ENCODE data around the gene ARHGAP24.
"Not testable (repeated sequence)": the region's sequence is repeated elsewhere in the genome, so short reads cannot be mapped to it uniquely, and the experiment has no call there.

Gene ARHGAP24

DNA sequence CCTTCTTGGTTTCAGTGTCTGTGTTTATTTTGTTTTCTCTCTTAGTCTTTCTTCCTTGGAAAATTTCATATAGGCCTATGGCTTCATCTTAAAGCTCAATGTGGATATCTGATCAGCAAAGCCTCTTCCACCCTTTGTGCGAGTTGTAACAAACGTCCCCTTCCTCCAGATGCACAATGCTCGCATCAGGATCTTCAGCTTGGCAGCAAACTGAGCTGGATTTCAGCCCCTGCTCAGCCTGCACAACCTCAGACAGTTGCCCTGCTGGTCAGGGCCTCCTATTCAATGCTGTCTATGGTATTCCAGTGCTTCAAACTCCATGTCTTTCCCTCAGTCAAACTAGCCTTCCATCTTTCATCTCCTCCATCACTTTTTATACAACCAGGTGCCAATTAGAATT, 309.4 kb downstream of the ARHGAP24 start:
- DNase-seq: no peak

DNA sequence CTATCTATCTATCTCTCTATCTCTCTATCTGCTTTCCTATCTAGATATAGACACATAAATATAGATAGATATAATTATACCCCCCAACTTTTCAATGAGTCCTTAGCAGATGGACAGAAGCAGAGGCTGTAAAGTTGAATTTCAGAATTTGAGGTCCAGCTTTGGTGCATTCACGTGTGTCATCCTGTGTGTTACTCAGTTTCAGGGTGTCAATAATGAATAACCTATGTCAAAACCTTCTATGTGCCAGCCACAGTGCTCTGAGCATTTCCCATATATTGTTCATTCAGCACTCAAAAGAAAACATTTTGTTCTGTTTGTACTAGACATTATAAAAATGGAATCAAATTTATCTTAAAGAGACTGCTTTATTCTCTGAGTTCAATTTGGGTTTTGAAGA, 310.0 kb downstream of the ARHGAP24 start:
- DNase-seq: no peak

DNA sequence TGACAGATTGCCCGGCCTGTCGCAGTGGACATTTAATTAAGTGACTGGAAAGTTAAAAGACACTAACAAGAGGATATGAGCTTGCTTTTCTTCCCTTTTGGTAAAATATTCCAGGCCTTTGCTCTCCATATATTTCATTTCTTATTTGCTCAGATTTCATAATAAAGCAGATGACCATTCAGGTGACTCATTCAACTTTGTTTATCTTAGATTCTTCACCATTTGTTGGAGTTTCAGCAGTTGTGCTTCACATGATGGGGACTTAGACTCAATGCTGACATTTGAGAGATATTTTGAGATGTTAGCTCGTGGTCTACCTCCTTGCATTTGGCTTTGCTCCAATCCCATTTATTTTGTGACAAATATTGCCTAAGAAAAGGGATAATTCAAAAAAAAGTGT, 312.2 kb downstream of the ARHGAP24 start:
- DNase-seq: no peak

DNA sequence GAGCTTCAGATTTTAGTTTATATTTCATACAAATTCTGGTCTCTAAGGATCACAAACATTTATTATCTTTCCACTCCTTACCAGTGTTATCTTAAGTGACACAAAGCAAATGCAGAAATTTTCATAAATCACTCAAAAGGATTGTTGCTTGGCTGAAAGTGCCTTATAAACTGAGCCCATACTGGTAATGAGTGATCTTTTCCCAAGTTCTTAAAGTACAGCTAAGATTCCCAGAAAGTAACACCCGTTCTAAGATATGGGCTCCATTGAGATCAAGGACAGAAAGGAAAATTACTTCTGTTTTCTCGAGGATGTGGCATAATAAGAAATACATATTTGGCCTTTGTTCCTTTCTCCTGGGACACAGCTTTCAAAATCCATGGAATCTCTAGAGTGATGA, 313.7 kb downstream of the ARHGAP24 start:
- DNase-seq: no peak

DNA sequence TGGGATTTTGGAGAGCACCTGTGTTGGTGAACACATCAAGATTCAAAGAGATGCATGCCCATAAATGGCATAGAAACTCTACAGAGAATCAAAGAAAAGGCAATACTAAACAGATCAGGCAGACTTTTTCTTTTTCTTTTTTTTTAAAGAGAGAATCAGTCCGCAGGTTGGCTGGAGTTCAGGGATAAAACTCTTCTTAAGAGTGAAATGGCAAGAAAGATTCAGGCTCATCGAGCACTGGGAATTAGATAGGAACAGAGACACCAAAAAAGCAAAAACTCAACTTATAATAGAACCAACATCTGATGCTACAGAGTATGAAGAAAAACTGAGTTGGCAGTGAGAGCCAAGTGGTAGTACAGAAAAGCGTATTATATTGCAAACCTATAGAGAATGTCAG, 314.3 kb downstream of the ARHGAP24 start:
- no peak for DNase-seq

DNA sequence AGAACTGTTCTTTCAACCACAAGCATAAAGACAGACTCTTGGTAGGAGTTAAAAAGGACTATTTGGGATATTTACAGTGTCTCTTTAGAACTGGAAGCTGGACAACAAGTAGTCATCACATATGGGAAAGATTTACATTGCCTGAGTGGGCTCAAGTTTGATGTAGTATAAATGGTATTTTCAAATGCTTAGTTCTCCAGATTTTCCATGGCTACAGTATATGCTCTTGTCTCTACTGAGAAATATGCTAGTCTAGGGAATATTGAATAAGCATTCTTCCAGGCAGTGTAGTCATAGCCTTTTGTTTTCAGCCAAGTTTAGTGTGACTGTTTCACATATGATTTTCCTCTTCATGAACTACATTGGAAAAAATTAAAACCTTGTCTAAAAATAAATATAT, 315.6 kb downstream of the ARHGAP24 start:
- no peak for DNase-seq

DNA sequence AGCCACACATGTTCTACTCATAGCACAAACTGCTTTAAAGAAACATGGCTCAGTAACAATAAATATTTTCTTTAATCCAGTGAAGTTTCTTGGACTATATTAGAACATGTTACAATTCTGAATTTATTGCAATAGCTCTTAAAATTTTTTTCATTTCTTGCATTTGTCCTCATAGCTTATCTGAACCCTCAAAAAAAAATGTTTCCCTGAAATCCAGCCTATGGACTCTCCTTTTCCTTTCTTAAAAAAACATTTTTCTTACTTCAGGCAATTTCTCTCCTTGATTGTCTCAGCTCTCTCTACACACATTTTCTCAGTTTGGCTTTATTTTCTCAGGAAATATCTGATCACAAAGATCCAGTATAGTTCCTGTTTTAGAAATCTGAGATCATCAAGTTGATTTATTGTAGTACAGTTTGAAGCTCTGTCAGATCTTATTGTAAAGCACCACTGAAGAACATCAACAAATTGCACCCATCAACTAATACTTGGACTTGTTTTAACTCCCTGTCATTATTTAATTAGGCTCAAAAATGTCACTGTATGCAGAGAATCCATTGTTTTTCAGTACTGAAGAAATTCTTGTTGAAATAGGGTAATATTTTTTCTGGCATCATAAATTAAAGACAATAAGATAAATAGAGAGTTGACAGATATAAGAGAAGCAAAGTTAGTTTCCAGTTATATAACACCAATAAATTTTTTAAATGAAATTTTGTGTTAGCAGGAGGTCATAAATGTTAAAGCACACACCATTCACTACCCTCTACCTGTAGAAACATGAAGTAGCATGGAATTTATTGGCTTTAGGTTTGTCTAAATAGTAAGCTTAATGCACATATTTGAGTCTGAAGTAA, 317.7 kb downstream of the ARHGAP24 start:
- DNase-seq: no peak

DNA sequence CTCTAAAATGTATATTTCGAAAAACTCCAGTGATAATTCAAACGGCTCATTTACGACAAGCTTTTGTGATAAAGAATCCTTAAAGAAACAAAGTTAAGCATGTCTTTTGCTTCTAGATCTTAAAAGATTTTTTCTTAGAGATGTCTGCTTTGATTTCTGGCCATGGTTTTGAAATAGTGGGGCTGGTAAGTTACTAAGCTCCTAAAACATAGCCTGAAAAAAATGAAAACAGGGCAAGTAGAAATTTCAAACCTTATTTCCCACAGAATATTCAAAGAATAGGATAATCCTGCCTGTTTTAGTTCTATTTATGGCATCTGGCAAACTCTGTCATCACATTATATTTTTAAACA, 318.3 kb downstream of the ARHGAP24 start:
- no peak for DNase-seq

DNA sequence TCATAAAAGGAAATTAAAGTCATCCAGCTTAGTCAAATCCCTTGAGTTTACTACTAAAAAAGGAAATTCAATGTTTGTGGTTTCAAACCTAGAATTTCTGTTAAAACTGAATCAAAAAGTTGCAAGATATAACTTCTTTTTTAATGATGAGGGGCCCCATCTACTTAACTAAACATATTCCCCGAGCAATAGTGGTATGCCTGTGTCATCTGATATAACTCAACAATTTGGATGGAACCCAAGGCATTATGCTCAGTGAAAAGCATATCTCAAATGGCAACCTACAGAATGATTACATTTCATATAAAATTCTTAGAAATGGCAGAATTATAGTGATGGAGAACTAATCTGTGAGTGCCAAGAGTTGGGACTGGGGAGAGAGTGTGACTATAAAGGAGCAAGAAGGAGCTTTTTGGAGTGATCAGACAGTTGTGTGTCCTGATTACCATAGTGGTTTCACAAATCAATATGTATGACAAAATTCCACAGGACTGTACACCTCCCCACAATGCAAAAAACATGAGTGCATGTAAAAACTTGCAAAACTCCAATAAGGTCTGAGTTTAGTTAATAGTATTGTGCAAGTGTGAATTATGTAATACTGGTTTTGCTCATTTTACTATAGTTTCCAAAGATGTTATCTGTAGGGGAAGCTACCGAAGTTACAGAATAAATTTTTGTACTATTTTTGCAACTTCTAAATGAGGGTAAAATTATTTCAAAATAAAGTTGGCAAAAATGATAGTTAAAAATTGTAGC, 323.2 kb downstream of the ARHGAP24 start:
- no peak for DNase-seq

DNA sequence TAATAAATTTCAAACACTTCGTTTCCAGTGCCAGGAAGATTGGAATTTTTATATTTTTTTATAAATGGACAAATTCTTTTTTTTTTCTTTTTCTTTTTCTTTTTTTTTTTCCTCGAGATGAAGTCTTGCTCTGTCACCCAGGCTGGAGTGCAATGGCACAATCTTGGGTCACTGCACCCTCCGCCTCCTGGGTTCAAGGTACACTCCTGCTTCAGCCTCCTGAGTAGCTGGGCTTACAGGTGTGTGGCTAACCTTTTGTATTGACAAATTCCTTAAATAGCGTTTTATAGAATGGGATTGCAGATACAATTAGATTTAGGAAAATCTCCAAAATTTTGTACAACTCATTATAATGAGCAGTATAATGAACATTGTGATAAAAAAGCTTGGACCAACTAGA, 328.9 kb downstream of the ARHGAP24 start:
- DNase-seq: no peak

DNA sequence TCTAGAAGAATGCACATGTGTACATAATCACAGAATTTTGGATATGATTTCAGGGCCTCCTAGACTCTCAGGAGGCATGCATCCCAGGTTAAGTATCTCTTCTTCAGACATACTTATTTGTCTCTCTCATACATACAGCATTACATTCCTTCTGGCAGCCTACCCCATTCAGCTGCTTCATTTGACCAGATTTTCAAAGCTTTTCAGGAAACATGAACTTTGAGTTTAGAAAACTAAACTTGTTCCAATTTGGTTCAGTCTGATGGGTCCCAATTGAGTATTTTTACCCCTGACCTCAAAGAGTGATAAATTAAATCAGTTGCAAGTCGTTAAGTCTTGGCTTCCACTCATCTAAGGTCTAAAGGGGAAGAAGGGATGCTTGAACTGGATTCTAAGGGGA, 330.9 kb downstream of the ARHGAP24 start:
- no peak for DNase-seq

DNA sequence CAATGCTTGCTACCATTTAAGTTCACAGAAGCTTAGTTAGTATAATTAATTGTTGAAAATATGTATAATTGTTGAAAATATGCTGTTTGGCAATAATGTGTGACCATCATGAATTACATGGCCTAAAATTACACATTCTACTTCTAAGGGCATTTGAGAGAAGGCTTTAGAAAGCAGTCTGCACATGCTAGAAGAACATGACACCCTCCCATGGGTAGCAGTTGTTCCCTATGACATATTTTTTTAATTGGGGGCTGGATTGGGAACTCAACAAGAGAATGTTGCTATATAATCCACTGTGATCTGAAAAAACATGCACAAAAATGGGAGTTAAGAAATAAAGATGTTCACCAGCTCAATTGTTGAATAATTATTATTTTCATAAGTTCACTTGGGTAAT, 331.4 kb downstream of the ARHGAP24 start:
- no peak for DNase-seq

DNA sequence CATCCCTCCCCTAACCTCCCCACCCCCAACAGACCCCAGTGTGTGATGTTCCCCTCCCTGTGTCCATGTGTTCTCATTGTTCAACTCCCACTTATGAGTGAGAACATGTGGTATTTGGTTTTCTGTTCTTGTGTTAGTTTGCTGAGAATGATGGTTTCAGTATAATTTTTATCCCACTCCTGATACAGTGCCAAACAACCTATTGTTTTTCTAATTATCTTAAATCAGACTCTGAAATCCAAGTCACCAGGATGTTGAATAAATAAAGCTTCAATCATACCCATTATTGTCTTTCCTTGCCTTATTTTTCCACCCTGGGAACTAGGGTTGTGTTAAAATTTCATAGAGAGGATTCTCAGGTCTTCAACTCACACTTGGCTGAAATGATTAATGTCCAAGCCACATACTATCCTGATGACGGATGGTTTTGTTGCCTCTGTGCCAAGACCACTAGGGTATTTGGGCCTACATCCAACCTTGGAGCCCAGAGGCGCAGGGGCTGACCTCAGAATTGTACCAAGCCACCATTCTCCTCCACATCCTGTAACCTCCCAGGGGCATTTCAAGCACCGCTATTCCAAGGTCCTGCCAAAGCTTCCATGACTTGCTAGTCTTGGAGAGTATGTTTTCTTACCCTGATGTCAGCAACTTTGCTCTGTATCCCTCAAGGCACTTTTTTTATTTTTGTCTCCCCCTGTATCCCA, 332.4 kb downstream of the ARHGAP24 start:
- DNase-seq: no peak

DNA sequence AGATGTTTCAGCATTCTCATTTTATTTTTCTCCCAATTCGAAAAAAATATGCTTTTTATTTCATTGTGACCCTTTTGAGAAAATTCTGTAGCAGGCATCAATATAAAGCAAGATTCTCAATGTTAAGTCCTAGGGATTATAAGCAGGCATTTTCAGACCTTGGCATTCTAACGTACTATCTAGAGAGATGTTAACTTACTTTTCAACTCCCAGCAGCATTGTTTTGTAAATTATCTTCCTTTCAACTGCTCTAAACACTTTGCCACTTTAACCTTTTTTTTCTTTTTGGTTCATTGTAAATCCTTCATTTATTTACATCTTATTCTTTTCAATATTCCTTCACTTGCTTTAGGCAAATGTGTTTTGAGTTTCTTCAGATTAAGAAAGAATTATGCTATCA, 333.2 kb downstream of the ARHGAP24 start:
- DNase-seq: no peak

DNA sequence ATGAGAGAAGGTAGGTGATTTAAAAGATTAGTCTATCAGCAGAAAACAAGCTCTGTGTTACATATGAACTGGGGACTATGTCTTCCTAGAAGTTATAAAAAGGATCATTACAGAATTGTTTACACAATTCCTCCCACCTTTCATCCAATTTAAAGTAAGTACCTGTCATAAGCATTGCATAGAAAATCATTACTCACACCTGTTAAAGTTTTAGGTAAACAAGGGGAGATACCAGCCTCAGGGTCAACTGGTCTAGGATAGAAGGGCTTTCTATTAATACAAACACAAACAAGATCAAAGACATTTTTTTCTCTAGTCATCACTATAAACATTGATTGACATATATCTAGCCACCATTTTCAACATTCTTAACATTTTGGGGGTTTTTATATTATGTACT, 333.9 kb downstream of the ARHGAP24 start:
- no peak for DNase-seq

DNA sequence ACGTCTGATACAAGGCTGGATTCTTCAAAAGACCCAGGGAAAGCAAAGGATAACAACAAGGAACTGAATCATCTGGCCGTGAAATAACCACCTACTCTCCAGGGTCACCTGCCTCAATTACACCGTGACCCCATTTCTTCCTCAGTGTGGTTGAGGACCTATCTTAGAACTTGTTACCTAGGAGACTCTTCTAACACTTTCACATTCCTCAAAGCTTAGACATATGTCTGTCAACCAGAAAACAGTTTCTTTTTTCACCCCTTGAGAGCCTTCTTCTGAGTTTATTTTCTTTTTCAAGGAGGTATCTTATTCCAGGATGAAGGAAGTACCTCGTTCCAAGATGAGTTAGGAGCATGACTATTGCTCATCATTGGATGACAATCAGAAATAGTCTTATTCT, 337.8 kb downstream of the ARHGAP24 start:
- DNase-seq: no peak

DNA sequence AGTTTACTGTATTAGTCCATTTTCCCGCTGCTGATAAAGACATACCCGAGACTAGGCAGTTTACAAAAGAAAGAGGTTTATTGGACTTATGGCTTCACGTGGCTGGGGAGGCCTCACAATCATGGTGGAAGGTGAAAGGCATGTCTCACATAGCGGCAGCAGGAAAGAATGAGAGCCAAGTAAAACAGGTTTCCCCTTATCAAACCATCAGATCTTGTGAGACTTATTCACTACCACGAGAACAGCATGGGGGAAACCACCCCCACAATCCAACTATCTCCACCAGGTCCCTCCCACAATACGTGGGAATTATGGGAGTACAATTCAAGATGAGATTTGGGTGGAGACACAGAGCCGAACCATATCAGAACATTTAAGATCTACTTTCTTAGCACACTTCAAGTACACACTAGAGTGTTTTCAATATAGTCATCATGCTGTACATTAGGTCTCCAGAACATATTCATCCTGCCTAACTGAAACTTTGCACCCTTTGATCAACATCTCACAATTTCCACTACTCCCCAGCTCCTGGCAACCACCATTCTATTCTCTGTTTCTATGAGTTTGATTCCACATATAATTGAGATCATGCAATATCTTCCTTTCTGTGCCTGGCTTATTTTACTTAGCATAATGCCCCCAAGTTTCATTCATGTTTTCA, 341.0 kb downstream of the ARHGAP24 start:
- no peak for DNase-seq

DNA sequence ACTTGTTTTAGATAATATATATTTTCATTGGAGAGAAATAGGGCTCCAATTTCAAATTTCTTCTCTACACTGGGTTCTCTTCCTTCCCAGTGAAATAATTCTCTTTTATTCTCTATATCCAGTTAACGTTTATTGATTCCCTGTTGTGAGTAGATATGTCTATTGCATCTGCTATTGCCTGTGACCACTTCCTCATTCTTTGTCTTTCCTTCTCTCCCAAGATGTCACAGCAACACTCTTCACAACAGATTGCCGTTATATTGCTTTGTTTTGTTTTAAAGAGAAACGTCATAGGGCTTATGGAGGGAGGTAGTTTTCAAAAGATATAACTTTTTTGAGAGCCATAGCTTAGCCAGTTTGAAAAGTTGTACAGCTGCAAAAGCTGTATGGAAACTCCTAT, 343.8 kb downstream of the ARHGAP24 start:
- DNase-seq: no peak

DNA sequence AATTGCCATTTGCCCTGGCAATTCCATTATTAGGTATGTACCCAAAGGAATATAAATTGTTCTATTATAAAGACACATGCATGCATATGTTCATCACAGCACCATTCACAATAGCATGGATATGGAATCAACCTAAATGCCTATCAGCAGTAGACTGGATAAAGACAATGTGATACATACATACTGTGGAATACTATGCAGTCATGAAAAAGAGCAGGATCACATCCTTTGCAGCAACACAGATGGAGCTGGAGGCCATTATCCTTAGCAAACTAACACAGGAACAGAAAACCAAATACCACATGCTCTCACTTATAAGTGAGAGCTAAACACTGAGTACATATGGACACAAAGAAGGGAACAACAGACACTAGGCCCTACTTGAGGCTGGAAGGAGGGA, 345.2 kb downstream of the ARHGAP24 start:
- DNase-seq: not testable (repeated sequence)

DNA sequence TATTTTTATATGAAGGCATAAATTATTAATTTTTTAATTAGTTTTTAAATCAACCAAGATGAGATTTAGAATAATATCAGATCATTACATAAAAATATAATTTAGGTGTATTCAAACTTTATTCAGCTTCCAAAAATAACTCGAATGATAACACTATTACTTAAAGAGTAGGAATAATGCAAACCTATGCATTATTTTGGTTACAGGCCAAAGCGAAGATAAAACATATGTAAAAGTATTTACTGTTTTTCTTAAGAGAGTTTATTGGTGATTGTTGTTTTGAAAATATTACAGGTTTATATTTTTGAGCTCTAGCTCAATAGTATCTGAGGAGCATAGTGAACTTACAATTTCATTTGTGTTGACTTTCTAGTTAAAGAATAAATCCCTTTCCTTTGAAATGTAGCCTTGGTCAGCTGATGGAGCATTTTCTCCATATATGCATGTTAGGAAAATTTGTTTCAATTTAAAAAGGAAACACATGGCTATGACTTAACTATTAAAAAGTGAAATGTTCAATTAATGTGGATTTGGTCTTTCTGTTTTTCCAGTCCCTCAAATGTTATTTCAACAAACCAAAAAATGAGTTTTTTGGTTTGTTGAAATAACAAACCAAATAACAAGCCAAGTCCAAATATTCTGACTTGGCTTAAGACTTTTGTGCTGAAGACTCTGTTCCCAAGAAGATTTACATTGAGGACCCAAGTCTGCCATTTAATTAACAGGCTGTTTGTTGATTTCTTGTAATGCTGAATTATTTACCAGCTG, 346.9 kb downstream of the ARHGAP24 start:
- DNase-seq: no peak

DNA sequence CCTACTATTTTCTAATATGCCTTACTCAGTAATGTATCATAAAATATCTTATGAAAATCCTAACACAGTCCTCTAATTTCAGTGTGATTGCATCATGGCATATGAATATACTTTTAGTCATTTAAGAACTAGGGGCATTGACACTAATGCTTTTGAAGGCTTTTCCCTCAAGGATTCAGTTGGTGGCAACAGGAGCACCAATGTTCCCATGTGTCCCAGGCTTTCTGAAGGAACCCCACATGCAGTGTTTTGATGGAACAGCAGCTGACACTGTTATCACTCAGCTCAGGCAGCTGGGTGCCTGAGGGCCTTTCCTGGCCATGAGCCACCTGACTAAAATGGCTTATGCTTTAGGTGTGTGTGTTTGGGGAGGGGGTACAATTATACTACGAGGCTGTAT, 348.3 kb downstream of the ARHGAP24 start:
- DNase-seq: peak; percentile 48 to 77

DNA sequence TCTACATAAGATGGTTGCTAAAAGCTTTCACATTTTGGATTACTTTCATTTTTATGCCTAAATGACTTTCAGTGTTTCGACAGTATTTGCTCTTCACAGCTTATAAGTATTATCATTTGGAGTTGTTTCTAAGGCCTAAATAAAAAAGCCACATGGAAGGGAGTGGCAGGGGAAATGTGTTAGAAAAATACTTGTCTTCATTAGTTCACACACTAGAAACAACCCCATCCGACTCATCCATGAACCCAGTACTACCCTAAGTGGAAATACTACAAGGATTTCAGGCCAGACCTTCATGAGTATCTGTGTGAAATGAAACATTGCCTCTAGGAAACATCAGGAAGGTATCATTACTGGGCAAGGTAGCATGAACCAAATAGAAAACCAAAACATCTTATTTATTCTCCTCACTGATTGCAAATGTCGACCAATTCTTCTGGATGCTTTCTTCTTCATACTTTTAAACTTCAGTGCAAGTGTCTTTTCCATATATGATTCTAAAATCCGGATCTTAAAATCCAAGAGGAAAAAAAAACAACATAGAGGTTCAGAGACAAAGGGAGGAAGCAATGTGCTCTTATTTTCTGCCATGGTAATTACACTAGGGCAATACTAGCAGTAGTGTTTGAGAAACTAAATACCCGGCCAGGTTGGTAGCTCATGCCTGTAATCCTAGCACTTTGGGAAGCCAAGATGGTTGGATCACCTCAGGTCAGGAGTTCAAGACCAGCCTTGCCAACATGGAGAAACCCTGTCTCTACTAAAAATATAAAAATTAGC, 349.4 kb downstream of the ARHGAP24 start:
- no peak for DNase-seq

Measured in SHP77 (cell line).